AG04449 (cell line): Measurements from ENCODE around the gene CACNA1H.

Experiments
- CTCF ChIA-PET: fragments of 350-600 bp; formaldehyde crosslinking; extraction: SDS; loops from one replicate; lab custom pipeline; 2021; ENCODE audit warnings: antibody characterized with exemption; lab: Yijun Ruan, JAX
- POLR2A ChIA-PET: fragments of 400-600, 350-600 bp; formaldehyde crosslinking; extraction: SDS; loops from one replicate; lab custom pipeline; 2020; ENCODE audit warnings: antibody characterized with exemption, inconsistent platforms; lab: Yijun Ruan, JAX
- DNase-seq: peaks from one replicate; pipeline ENCODE4 v3.0.0-alpha.2; 2010; ENCODE audit warnings: low read depth, low spot score
- H3K4me3 ChIP-seq: 2 replicates; pipeline ENCODE4 v1.5.1; 2011; ENCODE audit warnings: low read depth, mild to moderate bottlenecking, control low read depth, low read length
- TF ChIP-seq, protein P1 (sequence below): IDR thresholded peaks from one replicate; pipeline ENCODE4 v1.5.1; 2011; ENCODE audit warnings: mild to moderate bottlenecking, moderate library complexity, low read length, control low read depth, inconsistent platforms; ENCODE audit not compliant: insufficient read depth; ENCODE audit errors: missing control alignments

Gene CACNA1H

DNA sequence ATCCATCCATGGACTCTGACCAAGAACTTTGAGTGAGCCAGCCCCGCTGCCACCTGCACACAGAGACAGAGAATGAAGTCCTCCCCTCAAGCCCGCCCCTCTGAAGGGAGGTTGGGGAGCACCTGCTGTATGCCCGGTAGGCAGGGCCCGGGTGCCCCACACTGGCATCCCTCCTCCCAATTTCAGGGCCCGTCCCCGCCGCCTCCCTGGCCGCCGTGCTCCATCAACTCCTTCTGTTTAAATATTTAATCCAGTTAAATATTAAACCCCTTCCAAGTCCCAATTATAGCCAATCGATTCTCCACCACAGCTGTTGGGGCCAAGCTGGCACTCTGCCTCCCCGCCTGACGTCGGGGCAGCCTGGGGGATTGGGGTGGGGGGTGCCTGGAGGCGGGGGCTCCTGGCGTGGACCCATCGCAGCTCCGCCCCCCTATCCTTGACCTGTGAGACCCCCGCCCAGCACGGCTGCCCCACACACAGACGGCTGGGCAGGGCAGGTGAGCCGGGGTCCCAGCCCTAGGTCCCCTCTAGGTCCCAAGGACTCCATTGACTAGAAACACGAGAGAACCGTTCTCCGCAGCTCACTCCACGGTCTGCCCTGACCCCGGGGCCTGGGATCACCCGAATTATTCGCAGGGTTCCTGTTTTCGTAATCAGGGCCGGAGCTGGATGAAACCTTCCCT lies 18.0 kb upstream of the CACNA1H start:
- TF ChIP-seq, protein P1, sequence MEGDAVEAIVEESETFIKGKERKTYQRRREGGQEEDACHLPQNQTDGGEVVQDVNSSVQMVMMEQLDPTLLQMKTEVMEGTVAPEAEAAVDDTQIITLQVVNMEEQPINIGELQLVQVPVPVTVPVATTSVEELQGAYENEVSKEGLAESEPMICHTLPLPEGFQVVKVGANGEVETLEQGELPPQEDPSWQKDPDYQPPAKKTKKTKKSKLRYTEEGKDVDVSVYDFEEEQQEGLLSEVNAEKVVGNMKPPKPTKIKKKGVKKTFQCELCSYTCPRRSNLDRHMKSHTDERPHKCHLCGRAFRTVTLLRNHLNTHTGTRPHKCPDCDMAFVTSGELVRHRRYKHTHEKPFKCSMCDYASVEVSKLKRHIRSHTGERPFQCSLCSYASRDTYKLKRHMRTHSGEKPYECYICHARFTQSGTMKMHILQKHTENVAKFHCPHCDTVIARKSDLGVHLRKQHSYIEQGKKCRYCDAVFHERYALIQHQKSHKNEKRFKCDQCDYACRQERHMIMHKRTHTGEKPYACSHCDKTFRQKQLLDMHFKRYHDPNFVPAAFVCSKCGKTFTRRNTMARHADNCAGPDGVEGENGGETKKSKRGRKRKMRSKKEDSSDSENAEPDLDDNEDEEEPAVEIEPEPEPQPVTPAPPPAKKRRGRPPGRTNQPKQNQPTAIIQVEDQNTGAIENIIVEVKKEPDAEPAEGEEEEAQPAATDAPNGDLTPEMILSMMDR: no peak
- no peak overlapping the region for H3K4me3 ChIP-seq
- POLR2A ChIA-PET: no interaction called here
- DNase-seq: no peak
- CTCF ChIA-PET: interaction anchor here (1.2 kb wide), 1 partner anchor 11 kb away, joined by 3 read pairs; no protein-coding TSS in a partner anchor

- CTCF ChIA-PET: interaction anchor here (1.2 kb wide), 1 partner anchor 11 kb away, joined by 3 read pairs; no protein-coding TSS in a partner anchor
- POLR2A ChIA-PET: no interaction called here
- TF ChIP-seq, protein P1: no peak
- H3K4me3 ChIP-seq: no peak overlapping the region
- DNase-seq: no peak
Observed at GRCh38 chr16:1135459-1135825, 17.5 kb upstream of the CACNA1H start.

- no peak for DNase-seq
- H3K4me3 ChIP-seq: no peak overlapping the region
- TF ChIP-seq, protein P1: no peak
- ChIA-PET CTCF (no interaction called here), POLR2A (no interaction called here)
Observed at GRCh38 chr16:1137604-1138003, 15.3 kb upstream of the CACNA1H start.

DNA sequence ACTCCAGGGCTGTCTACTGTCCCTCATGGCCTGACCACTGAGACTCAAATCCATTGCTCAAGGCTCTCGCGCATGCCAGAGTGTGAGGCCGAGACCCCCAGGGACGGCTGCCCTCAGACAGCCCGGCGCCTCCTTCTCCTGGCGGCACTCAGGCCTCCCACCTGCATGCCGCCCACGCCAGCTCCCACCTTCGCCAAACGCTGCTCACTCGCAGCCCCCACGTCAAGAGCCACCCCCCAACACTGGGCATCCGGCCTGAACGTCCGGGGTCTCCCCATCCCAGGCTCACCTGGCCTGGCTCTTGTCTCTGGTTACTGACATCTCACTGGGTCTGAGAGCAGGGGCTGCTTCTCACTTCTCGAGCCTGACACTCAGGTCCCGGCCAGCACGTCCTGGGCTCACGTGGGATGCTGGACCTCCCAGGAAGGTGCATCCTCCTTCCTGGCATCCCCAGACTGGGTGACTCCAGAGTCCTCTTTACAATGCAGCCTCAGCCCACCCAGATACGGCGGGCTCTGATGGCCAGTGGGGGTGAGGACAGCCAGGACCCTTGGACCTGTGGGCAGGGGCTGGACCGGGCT lies 12.2 kb upstream of the CACNA1H start:
- no peak for DNase-seq
- POLR2A ChIA-PET: no interaction called here

DNA sequence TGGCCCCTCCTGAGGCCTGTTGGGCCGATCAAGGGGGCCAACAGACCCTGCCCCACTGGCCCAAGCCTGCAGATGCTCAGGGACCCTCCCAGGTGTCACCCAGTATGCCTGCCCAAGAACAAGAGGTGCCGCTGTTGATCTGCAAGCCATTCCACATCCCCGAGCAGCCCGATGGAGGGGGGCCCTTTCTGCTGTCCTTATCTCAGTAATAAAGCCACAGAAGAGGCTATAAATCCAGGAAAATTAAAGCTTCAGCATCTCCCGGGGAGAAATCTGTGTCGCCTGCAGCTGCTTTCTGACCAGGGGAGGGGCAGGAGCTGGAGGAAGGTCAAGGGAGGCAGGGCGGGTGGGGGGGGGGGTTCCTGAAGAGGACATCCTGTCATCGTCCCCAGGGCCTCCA lies 11.7 kb upstream of the CACNA1H start:
- TF ChIP-seq, protein P1: no peak
- H3K4me3 ChIP-seq: no peak overlapping the region
- DNase-seq: no peak
- ChIA-PET CTCF (no interaction called here), POLR2A (no interaction called here)

More for the DNA sequence above, 12.2 kb upstream of the CACNA1H start:
- CTCF ChIA-PET: no interaction called here
- no peak overlapping the region for H3K4me3 ChIP-seq
- TF ChIP-seq, protein P1: no peak

DNA sequence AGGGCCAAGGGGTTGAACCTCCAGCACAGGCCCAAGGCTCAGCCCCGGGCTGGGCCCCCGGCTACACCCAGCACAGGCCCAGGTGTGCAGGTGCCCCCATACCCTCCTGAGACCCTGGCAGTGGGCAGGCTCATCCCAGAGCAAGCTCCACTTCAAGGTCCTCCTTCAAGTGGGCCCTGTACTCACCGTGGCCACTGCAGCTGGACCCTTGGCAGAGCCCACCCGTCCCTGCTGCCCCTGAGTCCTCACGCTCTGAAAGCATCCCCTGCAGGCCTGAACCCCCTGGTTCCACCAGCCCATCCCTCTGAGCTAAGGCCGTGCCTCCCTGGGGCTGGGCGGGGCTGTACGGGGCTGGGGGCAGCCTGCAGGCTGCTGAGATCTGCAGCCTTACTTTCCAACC lies 11.2 kb upstream of the CACNA1H start:
- ChIA-PET CTCF (no interaction called here), POLR2A (no interaction called here)
- no peak for DNase-seq
- TF ChIP-seq, protein P1: no peak
- no peak overlapping the region for H3K4me3 ChIP-seq
